ENCODE results near the gene PAM. TPM values are rescaled to one million over a fixed set of nuclear protein-coding genes. Genes with fewer than 3 reads are reported as not detected.
"Not testable (repeated sequence)": the region's sequence is repeated elsewhere in the genome, so short reads cannot be mapped to it uniquely, and the experiment has no call there.

Gene PAM
- total RNA-seq, 5 donors from 2014 or later (not counting 1 experiment from before 2014, with no cell fraction given) = 17.5 to 29.2 (median 23.3) TPM

DNA sequence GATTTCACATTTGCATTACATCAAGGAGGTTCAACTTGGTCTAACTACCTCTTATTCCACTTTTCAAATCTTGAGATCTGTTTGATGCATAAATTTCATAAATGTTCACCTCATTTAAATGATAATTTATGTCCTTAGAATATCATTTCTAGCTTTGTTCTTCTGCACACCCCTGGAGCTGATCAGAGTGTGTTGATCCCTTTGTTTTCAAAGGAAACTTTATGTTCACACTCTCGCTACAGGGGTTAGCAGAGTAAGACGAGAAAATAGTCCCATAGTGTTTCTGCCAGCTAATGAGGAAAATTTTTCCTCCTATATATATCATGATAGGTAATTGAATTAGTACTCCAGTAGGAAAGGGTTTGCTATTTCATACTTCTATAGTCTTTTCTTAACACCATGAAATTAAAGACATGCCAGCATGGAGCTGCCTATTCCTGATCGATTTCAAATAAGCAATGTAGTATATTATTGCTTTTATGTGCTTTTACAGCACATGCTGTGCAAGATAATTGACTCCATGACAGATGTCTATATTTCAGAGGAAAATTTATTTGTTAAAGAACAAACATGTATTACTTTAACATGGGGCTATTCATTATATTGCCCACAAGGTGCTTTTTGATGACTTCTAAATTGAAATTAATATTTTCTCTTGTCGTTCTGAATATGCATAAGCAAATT lies 4.8 kb upstream of the PAM start:
- no peaks in the 10 kb centered on the region for H3K36me3 ChIP-seq (ENCODE audit: control insufficient read depth in 2 of 2, extremely low read depth in 1 of 2, insufficient read depth in 1 of 2, low read length in 1 of 2)
- no peak for ATAC-seq (replicated peaks in 1 of 4)
- CTCF ChIA-PET = no interaction called here
- DNase-seq = no peak
- no CpG with 5 or more reads among the region's 4 CpGs for WGBS (ENCODE audit: insufficient coverage)
- Mint-ChIP-seq H3K4me1 (peaks cover 9 to 20% (median 17%) of the 10 kb centered on the region in 3 donors), H3K36me3 (no peaks in the 10 kb centered on the region), H3K27me3 (peaks cover 5 to 12% of the 10 kb centered on the region in 2 donors), H3K9me3 (no peaks in the 10 kb centered on the region), H3K4me3 (no peak overlapping the region), H3K27ac (no peak overlapping the region)
- POLR2A ChIA-PET = no interaction called here
- no peak overlapping the region for H3K27ac ChIP-seq (ENCODE audit: low read length)
- peaks cover 7 to 15% of the 10 kb centered on the region in 2 experiments for H3K4me1 ChIP-seq (ENCODE audit: control insufficient read depth in 1 of 2, extremely low read depth in 1 of 2, insufficient read depth in 2 of 2, low read length in 2 of 2)
- H3K9me3 ChIP-seq = no peaks in the 10 kb centered on the region
- no peak overlapping the region for H3K4me3 ChIP-seq (ENCODE audit: control insufficient read depth in 1 of 2, extremely low read depth in 1 of 2, low read length in 1 of 2)
- H3K27me3 ChIP-seq (replicated peaks in 1 of 2; ENCODE audit: control insufficient read depth in 2 of 2, extremely low read depth in 1 of 2, insufficient read depth in 2 of 2, low read length in 1 of 2) = peaks cover 0 to 19% of the 10 kb centered on the region in 2 experiments

DNA sequence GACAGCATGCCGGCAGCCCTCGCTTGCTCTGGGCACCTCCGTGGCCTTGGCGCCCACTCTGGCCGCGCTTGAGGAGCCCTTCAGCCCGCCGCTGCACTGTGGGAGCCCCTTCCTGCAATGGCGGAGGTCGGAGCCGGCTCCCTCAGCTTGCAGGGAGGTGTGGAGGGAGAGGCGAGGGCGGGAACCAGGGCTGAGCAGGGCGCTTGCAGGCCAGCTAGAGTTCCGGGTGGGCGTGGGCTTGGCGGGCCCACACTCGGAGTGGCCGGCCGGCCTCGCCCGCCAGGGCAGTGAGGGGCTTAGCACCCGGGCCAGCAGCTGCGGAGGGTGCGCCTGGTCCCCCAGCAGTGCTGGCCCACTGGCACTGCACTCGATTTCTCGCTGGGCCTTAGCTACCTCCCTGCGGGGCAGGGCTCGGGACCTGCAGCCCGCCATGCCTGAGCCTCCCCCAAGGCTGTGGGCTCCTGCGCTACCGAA lies 3.2 kb upstream of the PAM start:
- not testable (repeated sequence) for H3K4me3 Mint-ChIP-seq

DNA sequence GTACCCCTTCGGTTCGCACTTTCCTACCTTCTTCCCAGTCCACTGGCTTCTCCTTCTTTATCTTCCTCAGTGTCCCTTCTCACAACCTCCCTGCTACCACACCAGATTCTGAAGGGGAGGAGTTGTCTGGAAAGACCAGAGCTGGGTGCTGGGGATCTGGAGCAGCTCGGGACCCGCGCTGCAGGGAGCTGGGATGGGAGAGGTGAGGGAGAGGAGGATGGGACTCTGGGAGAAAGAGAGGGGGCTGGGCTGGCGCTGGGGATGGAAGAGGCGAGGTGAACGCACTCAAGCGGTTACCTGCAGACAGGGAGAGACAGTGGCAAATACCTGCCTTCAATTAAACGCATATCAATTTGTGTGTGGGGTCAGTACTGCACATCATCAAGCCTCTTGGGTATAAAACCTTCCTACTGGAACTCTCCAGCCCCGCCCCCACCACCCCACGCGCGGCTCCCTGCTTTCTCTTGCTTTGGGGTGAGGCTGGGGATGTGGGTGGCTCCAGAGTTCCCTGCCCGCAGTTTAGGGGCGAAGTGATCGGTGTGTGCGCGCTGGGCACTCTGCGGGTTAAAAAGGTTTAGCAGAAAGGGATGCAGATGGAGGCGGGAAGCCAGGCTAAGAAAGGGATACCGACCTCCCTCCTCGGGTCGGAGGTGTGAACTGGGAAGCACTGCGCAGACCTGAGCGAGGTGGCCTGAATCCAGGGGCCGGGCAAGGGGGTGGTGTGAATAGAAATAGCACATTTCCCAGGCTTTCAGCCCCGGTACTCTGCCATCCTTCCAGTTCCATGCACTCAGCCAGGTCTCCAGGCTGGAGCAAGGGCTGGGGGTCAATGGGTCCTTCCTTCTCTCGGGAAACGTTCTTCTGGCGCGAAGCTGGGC lies 977 bp upstream of the PAM start:
- Mint-ChIP-seq H3K27me3 (peaks cover 5 to 7% of the 10 kb centered on the region in 2 donors), H3K9me3 (no peaks in the 10 kb centered on the region), H3K36me3 (no peaks in the 10 kb centered on the region), H3K27ac (peak overlapping the region in 1 of 2 donors; percentile 34), H3K4me3 (peak overlapping the region; percentile 84 to 99 (median 87)), H3K4me1 (peaks cover 29 to 35% (median 31%) of the 10 kb centered on the region in 3 donors)
- Histone ChIP-seq H3K27me3 (replicated peaks in 1 of 2; ENCODE audit: control insufficient read depth in 2 of 2, extremely low read depth in 1 of 2, insufficient read depth in 2 of 2, low read length in 1 of 2) (peaks cover 0 to 19% of the 10 kb centered on the region in 2 experiments), H3K4me1 (ENCODE audit: control insufficient read depth in 1 of 2, extremely low read depth in 1 of 2, insufficient read depth in 2 of 2, low read length in 2 of 2) (peaks cover 7 to 24% of the 10 kb centered on the region in 2 experiments), H3K4me3 (ENCODE audit: control insufficient read depth in 1 of 2, extremely low read depth in 1 of 2, low read length in 1 of 2) (peak overlapping the region; percentile 95), H3K27ac (ENCODE audit: low read length) (no peak overlapping the region), H3K9me3 (no peaks in the 10 kb centered on the region), H3K36me3 (ENCODE audit: control insufficient read depth in 2 of 2, extremely low read depth in 1 of 2, insufficient read depth in 1 of 2, low read length in 1 of 2) (no peaks in the 10 kb centered on the region)
- DNase-seq = peak in 5 of 35 experiments; percentile 3 to 14 (median 8)
- ChIA-PET POLR2A (interaction anchor here in 1 of 2 donors (0.8 kb wide), 1 partner anchor 9 kb away, joined by 3 read pairs; no protein-coding TSS in a partner anchor), CTCF (interaction anchor here in 1 of 2 donors (0.6 kb wide), 1 partner anchor 386 kb away, joined by 3 read pairs; no protein-coding TSS in a partner anchor)
- 32% methylated on average over 5 of the region's 32 CpGs for WGBS (ENCODE audit: insufficient coverage)
- ATAC-seq (replicated peaks in 1 of 4) = no peak

More for the DNA sequence above, 3.2 kb upstream of the PAM start:
- ChIA-PET POLR2A (interaction anchor here in 1 of 2 donors (0.6 kb wide), 1 partner anchor 151 kb away, joined by 3 read pairs; no protein-coding TSS in a partner anchor), CTCF (interaction anchor here in 1 of 2 donors (0.6 kb wide), 1 partner anchor 27 kb away, joined by 3 read pairs; no protein-coding TSS in a partner anchor)
- not testable (repeated sequence) for H3K4me3 ChIP-seq (ENCODE audit: control insufficient read depth in 1 of 2, extremely low read depth in 1 of 2, low read length in 1 of 2); H3K27ac ChIP-seq (ENCODE audit: low read length); H3K9me3 ChIP-seq; H3K9me3 Mint-ChIP-seq; DNase-seq; H3K36me3 ChIP-seq (ENCODE audit: control insufficient read depth in 2 of 2, extremely low read depth in 1 of 2, insufficient read depth in 1 of 2, low read length in 1 of 2); ATAC-seq (replicated peaks in 1 of 4); H3K36me3 Mint-ChIP-seq; H3K27ac Mint-ChIP-seq
- peaks cover 20 to 29% (median 25%) of the 10 kb centered on the region in 3 donors for H3K4me1 Mint-ChIP-seq
- H3K27me3 Mint-ChIP-seq = peaks cover 5 to 11% of the 10 kb centered on the region in 2 donors
- Histone ChIP-seq H3K4me1 (ENCODE audit: control insufficient read depth in 1 of 2, extremely low read depth in 1 of 2, insufficient read depth in 2 of 2, low read length in 2 of 2) (peaks cover 7 to 23% of the 10 kb centered on the region in 2 experiments), H3K27me3 (replicated peaks in 1 of 2; ENCODE audit: control insufficient read depth in 2 of 2, extremely low read depth in 1 of 2, insufficient read depth in 2 of 2, low read length in 1 of 2) (peaks cover 0 to 19% of the 10 kb centered on the region in 2 experiments)
- 94% methylated on average over 20 of the region's 32 CpGs for WGBS (ENCODE audit: insufficient coverage)

DNA sequence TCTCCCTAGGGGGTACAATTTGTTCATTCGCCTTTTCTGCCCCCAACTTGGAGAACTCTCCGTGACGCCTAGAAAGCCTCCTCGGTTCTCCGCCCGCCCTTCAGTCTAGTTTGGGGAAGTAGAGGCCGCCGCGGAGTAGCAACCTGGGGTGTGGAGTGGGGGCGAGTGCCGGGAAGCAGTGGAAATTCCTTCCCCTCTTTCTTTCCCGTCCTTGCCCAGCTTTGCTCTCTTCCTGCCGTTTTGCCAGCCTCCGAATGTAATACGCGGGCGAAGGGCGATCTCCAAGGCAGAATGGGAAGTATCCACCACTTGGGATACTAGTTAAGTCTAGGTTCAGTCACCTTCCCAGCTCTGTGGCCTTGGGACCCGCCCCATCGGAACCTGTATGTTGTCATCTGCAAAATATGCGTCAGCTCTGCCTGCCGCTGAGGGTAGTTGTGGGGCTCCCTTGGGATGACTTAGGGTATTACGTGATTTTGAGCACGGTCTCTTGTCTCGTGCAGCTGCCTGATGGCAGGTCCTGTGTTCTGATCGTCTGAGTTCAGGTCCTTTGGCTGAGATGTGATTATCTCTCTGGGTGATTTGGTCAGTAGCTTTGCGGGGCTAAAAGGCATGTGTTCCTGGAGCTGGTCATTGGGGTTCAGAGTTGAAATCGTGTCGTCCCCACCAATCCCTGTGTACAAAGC lies 724 bp downstream of the PAM start:
- Histone ChIP-seq H3K9me3 (no peaks in the 10 kb centered on the region), H3K27me3 (replicated peaks in 1 of 2; ENCODE audit: control insufficient read depth in 2 of 2, extremely low read depth in 1 of 2, insufficient read depth in 2 of 2, low read length in 1 of 2) (peaks cover 0 to 19% of the 10 kb centered on the region in 2 experiments), H3K27ac (ENCODE audit: low read length) (peak overlapping the region; percentile 88), H3K4me3 (ENCODE audit: control insufficient read depth in 1 of 2, extremely low read depth in 1 of 2, low read length in 1 of 2) (peak overlapping the region; percentile 95), H3K4me1 (ENCODE audit: control insufficient read depth in 1 of 2, extremely low read depth in 1 of 2, insufficient read depth in 2 of 2, low read length in 2 of 2) (peaks cover 7 to 24% of the 10 kb centered on the region in 2 experiments), H3K36me3 (ENCODE audit: control insufficient read depth in 2 of 2, extremely low read depth in 1 of 2, insufficient read depth in 1 of 2, low read length in 1 of 2) (no peaks in the 10 kb centered on the region)
- DNase-seq = peak; percentile 24 to 82 (median 58)
- CTCF ChIA-PET = interaction anchor here (0.9 to 2.4 kb wide), 5 partner anchors 9 to 364 kb away, joined by 3 to 6 read pairs (median 4); partner anchors contain the start of genes GIN1 (in 1 of the 2) and PPIP5K2 (in 1 of the 2)
- Mint-ChIP-seq H3K27me3 (peaks cover 5 to 7% of the 10 kb centered on the region in 2 donors), H3K4me3 (peak overlapping the region; percentile 92 to 99 (median 94)), H3K9me3 (no peaks in the 10 kb centered on the region), H3K27ac (peak overlapping the region; percentile 87 to 90), H3K4me1 (peaks cover 31 to 49% (median 44%) of the 10 kb centered on the region in 3 donors), H3K36me3 (no peaks in the 10 kb centered on the region)
- ATAC-seq (replicated peaks in 1 of 4) = peak; percentile 53 to 86 (median 62)
- POLR2A ChIA-PET = interaction anchor here (0.6 to 1.0 kb wide), 4 partner anchors 8 to 109 kb away, joined by 3 to 4 read pairs (median 3); no protein-coding TSS in a partner anchor
- under 1% methylated on average over 14 of the region's 29 CpGs for WGBS (ENCODE audit: insufficient coverage)

DNA sequence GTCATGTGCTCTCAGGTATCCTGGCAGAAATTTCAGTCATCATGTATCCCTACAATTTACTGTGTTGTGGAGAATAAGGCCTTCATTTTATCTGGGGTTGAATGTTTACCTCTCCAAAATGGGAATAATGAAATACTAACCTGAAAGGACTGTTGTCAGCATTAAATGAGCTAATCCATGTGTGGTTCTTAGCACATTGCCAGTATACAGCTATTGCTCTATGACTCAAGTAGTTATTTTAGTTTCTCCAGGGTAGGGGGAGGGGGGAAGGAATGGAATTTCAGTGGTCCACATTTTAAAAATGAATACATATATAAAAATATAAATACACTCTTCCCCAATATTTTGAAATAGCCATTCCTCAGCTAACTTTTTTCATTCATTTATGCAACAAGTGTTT lies 3.5 kb downstream of the PAM start:
- Mint-ChIP-seq H3K9me3 (no peaks in the 10 kb centered on the region), H3K27me3 (no peaks in the 10 kb centered on the region), H3K4me1 (peaks cover 43 to 70% (median 68%) of the 10 kb centered on the region in 3 donors), H3K36me3 (no peaks in the 10 kb centered on the region), H3K4me3 (no peak overlapping the region), H3K27ac (peak overlapping the region in 1 of 2 donors; percentile 4)
- Histone ChIP-seq H3K4me1 (ENCODE audit: control insufficient read depth in 1 of 2, extremely low read depth in 1 of 2, insufficient read depth in 2 of 2, low read length in 2 of 2) (peaks cover 7 to 24% of the 10 kb centered on the region in 2 experiments), H3K4me3 (ENCODE audit: control insufficient read depth in 1 of 2, extremely low read depth in 1 of 2, low read length in 1 of 2) (no peak overlapping the region), H3K9me3 (no peaks in the 10 kb centered on the region), H3K27me3 (replicated peaks in 1 of 2; ENCODE audit: control insufficient read depth in 2 of 2, extremely low read depth in 1 of 2, insufficient read depth in 2 of 2, low read length in 1 of 2) (peaks cover 0 to 12% of the 10 kb centered on the region in 2 experiments), H3K27ac (ENCODE audit: low read length) (peak overlapping the region; percentile 6), H3K36me3 (ENCODE audit: control insufficient read depth in 2 of 2, extremely low read depth in 1 of 2, insufficient read depth in 1 of 2, low read length in 1 of 2) (no peaks in the 10 kb centered on the region)
- ATAC-seq (replicated peaks in 1 of 4) = no peak
- CTCF ChIA-PET = interaction anchor here (0.8 to 1.5 kb wide), 3 partner anchors 22 to 362 kb away, joined by 4 to 5 read pairs (median 4); no protein-coding TSS in a partner anchor
- DNase-seq = no peak
- POLR2A ChIA-PET = no interaction called here

Data from T-cell (primary cell).